HG03064 (cell line): ENCODE measurements around the gene TJP3.
"Not testable (repeated sequence)": the region's sequence is repeated elsewhere in the genome, so short reads cannot be mapped to it uniquely, and the experiment has no call there.

ENCODE experiments used
- ATAC-seq: cut with Tn5 transposase; IDR thresholded peaks from one replicate; pipeline ENCODE4 v1.9.1; 2021; ENCODE audit warnings: low read depth; ENCODE audit not compliant: unreplicated experiment

The TJP3 gene, protein sequence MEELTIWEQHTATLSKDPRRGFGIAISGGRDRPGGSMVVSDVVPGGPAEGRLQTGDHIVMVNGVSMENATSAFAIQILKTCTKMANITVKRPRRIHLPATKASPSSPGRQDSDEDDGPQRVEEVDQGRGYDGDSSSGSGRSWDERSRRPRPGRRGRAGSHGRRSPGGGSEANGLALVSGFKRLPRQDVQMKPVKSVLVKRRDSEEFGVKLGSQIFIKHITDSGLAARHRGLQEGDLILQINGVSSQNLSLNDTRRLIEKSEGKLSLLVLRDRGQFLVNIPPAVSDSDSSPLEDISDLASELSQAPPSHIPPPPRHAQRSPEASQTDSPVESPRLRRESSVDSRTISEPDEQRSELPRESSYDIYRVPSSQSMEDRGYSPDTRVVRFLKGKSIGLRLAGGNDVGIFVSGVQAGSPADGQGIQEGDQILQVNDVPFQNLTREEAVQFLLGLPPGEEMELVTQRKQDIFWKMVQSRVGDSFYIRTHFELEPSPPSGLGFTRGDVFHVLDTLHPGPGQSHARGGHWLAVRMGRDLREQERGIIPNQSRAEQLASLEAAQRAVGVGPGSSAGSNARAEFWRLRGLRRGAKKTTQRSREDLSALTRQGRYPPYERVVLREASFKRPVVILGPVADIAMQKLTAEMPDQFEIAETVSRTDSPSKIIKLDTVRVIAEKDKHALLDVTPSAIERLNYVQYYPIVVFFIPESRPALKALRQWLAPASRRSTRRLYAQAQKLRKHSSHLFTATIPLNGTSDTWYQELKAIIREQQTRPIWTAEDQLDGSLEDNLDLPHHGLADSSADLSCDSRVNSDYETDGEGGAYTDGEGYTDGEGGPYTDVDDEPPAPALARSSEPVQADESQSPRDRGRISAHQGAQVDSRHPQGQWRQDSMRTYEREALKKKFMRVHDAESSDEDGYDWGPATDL

GRCh38 chr19:3708207-3708931 lies at the start of gene TJP3:
Gene TJP3 (plus strand): TSS chr19:3708384. CDS start chr19:3728433, 20,049 bp downstream.
- ATAC-seq, result no peak

GRCh38 chr19:3658870-3659745 lies 49.1 kb upstream of the TJP3 start:
- ATAC-seq, result no peak

DNA sequence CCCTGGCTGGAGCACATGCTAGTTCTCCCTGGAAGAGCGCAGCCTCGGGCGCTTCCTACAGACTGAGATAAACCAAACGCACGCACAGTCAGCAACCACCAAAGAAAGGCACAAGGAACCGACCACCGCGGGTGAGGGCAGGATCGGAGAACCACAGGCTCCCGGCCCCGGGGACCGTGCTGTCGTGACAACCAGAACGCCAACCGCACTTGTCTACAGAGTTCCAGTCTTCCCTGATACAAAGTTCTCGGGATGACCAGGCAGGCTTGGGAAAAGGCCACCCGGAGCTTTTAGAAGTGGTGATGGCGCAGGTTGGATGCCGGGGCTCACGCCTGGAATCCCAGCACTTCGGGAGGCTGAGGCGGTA lies 48.5 kb upstream of the TJP3 start:
- ATAC-seq, result no peak

- ATAC-seq, result no peak
Measured at GRCh38 chr19:3660493-3661219, 47.5 kb upstream of the TJP3 start.

DNA sequence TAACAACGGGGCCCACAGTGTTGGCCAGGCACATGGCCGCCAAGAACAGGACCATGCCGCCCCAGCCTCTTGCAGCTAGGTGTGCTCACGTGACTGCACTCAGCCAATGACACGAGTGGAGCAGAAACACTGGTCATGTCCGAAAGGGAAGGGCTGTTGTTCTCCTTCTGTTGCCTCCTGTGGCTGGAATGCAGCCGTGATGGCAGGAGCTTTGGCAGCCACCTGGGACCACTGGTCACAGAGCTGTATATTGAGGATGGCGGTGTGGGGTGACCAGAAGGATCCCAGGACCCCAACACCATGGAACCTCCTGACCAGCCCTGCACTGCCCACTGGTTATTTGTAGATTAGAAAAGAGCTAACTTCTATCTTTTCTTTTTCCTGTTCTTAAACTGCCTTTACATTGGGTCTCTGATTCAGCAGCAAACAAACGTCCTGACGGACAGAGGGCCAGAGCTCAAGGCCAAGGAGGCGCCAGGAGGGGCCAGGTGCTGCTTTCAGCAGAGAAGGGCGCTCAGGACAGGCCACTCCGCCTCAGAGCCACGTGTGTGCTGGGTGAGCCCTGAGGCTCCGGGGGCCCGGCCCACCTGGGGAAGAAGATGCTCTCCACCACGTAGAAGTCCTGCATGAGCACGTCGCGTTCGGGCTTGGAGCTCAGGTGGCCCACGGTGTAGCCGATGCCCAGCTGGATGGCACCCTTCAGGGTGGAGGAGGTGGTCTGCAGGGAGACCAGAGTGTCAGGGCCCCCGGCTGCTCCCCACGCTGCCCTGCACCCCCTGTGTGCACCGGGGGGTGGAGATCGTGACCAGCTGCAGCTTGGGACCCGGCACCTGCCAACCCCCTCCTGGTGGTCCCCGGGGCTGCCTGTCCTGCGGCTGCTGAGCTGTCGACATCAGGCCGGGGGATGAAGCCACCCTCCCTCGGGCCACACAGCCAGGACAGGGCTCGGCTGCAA lies 46.6 kb upstream of the TJP3 start:
- no peak for ATAC-seq

DNA sequence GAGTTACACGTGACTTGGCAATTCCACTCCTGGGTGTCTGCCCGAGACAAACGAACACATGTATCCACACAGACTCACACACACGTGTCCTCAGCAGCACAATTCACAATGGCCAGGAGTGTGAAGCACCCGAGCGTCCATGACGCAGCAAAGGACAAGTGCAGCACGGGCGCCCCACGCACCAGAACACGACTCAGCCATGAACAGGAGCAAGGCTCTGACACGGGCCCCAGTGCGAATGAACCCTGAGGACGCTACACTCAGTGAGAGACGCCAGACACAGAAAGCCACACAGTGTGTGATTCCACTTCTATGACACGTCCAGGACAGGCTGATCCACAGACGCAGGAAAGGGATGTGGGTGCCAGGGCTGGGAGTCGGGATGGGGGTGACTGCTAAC lies 44.3 kb upstream of the TJP3 start:
- no peak for ATAC-seq

DNA sequence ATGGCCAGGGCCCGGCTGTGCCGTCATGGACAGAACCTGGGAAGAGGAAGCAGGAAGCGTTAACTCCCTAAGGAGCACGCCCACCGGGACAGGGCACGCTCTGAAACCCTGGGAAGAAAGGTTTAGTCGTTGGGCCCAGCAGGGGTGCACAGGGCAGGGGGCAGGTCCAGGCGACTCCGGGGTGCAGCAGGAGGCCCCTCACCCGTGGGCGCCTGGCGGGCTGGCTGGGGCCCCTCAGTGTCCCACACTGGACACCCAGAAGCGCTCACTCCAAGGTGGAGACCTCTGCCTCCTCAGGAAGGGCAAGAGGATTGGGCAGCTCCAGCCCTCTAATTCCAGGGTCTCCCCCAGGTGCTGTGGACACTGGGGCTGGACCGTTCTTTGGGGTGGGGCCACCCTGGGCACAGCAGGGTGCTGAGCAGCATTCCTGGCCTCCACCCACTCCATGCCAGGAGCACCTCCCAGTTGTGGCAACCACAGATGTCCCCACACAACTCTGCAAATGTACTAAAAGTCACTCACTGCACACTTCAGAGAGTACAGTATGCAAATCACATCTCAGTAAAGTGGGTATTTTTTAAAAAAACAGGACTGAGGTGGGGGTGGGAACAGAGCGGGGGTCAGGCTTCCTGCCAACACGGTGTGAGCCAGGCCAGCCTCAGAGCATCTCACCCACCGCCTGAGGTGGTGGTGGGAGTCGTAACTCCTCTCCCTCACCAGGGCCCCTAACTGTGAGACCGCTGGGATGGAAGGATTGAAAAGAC lies 43.1 kb upstream of the TJP3 start:
- no peak for ATAC-seq

- no peak for ATAC-seq
Measured at GRCh38 chr19:3665681-3666544, 42.3 kb upstream of the TJP3 start.

DNA sequence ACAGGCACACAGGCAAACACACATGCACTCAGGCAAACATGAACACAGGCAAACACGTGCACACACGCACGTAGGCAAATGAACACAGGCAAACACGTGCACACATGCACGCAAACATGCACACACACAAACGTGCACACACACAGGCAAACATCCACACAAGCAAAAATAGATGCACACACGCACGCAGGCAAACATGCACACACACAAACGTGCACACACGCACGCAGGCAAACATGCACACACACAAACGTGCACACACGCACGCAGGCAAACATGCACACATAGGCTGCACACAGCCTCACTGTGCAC lies 41.7 kb upstream of the TJP3 start:
- ATAC-seq, result not testable (repeated sequence)

GRCh38 chr19:3667037-3667638 lies 41.0 kb upstream of the TJP3 start:
- no peak for ATAC-seq

DNA sequence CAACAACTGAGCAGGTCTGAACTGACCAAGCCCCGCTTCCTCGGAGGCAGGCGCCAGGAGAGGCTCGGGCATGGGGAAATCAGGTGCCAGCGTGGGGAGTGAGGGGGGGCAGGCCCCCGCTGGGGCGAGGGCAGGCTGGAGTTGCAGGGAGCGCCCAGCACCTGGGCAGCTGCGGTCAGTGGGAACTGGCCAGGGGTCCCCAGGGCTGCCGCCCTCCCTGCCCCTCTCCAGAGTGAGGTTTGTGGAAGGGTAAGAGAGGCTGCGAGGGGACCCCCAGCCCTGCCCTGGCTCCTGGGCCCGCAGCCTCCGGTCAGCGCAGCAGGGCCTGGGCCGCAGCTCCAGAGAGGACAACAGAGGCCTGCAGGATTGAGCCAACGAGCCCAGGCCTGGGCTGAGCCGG lies 40.4 kb upstream of the TJP3 start:
- no peak for ATAC-seq

DNA sequence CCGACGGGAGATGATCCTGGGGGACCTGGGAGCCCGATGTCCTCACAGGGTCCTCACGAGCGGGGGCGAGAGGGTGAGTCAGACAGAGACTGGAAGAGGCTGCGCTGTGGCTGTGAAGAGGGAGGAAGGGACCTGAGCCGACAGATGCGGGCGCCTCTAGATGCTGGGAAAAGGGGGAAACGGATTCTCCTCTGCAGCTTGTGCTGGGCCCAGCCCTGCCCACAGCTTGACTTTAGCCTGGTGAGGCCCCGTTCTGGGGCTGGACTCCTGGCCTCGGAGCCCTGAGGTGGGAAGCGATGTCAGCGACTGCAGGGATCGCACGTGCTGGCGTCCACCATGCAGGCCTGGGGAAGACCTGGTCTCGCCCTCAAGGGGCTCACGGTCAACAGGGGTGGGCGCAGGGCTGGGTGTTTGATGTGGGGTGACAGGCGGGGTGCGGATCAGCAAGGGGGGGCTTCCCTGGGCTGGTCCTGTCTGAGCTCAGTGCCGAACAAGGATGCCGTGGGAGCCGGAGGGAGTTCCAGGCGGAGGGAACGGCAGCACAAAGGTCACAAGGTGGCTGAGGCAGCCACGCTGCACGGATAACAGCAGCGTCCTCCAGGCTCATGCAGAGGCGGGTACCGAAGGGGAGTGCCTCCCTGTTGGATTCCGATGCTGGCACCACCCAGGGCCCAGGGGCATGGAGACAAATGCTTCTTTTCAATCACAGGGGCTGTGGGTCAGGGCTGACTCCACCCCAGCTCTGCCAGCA lies 39.7 kb upstream of the TJP3 start:
- no peak for ATAC-seq

DNA sequence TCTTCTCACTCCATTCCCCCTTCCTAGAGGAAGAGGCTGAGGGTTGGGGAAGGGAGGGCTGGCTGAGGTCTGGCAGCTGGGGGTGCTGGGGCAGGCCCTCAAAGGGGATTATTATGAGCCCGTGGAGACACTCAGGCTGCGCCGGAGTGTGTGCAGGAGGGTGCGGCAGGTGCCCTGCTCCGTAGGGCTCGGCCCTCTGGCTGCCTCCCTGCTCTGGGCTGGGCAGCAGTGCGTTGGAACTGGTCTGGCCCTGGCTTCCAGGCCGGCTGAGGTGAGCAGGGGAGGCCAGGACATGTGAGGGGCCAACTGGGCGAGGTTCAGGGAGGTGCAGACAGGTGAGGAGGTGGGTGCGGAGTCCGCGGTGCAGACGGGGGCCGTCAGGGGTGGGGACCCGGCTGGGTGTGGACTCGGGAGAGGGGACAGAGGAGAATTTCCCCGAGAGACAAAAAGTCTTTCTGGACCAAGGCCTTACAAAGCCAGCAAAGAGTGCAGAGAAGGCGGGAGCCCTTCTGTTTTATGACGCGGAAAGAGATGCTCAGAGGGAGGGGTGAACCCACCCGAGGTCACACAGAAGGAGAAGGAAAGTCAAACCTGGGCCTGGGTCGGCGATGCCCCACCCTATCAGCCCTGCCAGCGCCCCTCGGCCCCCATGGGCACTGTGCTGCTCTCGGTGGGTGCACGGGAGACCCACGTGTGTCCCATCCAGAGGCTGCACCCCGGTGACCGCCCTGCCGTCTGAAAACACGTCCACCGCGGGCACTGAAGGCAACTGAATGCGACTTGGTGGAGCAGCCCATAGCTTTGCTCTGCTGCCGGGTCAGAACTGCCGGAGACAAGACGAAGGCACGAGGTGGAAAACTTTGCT lies 38.9 kb upstream of the TJP3 start:
- no peak for ATAC-seq

DNA sequence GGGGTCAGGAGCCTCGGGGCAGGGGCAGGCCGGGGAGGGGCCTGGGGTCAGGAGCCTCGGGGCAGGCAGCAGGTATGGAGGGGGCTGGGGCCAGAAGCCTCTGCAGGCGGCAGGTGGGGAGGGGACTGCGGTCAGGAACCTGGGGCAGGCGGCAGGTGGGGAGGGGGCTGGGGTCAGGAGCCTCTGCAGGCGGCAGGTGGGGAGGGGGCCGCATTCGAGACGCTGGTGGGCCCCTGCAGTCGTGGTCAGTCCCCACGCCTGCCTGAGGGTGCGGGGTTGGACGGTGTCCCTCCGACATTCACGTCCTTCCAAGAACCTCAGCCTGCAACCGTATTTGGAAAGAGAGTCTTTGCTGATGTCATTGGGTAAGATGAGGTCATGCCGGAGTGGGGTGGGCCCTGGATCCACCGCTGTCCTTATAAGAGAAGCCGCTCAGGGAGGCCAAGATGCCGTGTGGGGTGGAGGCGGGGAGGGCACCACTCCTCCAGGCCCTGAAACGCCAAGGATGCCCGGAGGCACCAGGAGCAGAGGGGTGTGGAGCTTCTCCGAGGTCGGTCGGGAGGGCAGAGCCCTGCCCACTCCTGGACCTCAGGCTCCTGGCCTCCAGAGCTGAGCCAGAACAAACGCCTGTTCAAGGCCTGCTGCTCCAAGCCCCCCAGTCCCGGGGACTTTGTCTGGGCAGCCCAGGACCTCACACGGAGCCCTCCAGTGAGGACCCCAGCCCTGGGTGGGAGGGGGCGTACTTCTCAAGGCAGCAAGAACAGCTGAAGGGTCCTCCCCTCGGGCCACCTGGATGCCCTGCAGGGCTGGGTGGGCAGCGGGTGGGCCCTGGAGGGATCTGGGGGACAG lies 38.0 kb upstream of the TJP3 start:
- ATAC-seq, result no peak
